Measurements from ENCODE around the gene TMA7.
A peak's percentile ranks its signal among the peaks of the same experiment; 100 is the strongest.
"Not testable (repeated sequence)": the region's sequence is repeated elsewhere in the genome, so short reads cannot be mapped to it uniquely, and the experiment has no call there.

Gene TMA7

DNA sequence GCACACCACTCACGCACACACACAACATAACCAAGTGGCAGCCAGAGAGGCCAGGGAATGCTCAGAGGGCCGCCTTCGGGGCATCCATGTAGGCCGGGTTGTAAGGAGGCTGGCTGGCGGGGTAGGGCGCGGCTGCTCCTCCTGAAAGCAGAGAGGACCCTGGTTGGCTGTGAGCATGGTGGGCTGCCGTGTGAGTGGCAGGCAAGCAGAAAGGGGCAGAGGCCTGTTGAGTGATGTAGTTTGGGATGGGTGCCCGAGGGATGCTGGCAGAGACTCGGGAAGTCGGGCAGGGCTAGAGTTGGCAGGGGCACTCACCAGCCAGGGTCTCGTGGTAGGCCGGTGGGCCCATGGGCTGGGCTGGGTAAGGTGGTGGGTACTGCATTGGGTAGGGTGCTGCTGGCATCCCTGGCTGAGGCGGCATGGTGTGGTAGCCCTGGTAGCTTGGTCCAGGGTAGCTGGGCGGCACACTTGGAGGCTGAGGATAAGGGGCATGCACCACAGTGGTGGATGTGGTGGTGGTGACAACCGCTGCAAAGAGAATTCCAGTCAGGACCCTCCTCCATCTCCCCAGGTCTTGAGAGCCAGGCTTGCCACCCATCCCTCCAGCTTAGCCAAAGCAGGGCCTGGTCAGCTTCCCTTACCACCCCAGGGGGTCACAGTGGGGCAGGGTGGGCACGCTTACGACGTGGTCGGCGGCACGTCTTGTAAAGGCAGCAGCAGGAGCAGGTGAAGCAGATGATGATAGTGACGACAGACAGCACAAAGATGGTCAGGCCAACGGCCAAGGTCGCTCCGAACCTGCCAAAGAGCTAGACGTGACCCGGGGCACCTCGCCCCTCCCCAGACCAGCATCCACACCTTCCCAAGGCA, 29.2 kb downstream of the TMA7 start:
- no peak for DNase-seq

DNA sequence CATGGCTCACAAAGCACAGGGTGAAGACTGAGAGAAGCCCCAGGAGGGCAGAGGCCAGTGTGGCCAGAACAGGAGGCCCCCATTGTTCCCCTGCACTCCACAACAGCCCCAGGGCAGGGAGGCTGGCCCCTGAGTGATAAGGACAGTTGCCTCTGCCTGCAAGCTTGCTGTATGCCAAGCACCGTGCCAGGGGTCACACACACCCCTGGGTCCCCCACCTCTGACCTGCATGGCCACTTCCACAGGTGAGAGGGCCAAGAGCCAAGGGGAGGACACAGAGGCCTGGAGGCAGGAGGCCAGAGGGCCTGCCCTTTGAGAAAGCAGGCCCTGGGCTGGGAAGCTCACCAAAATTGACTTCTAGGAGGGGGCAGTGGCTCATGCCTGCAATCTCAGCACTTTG, 30.2 kb downstream of the TMA7 start:
- DNase-seq = no peak

DNA sequence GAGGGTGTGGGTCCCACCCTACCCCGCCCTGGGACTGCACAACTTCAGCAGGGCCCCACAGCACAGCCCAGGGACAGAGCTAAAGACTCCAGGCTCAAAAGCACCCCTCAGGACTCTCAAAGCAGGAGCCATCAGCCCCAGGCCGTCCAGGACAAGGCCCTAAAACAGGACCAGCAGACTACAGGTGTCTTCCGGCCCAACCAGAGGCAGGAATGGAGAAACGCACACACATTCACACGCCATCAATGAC, 32.5 kb downstream of the TMA7 start:
- DNase-seq = no peak

DNA sequence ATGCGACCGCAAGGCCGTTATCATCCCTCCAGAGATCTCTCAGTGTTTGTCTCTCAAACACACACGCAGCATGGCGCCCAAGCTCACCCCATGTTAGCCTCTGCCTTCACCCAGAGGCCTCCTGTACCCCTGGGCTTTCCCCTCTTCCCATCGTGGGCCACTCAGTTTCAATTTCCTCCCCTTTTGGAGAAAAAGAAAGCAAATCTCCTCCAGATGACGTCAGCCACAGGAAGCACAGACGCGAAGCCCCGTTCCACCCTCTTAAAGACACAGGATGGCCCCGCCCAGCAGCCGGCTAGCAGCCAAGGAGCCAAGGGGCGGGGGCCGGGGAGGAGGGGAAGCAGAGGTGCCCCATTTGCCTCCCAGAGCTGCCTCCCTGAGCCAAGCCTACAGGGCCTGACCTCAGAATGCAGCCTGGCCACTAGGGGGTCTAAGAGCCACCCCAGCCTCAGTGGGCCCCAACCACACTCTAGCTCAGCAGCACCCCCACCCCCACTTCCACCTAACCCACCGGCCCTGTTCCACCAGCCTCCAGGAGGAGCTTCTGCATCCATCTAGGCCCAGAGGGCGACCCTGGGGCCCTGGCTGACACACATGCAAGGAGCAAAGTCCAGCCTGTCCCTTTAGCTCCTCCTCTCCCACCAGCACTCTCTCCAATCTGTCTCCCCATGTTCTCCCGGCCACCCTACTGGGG, 33.0 kb downstream of the TMA7 start:
- DNase-seq = peak; percentile 91

DNA sequence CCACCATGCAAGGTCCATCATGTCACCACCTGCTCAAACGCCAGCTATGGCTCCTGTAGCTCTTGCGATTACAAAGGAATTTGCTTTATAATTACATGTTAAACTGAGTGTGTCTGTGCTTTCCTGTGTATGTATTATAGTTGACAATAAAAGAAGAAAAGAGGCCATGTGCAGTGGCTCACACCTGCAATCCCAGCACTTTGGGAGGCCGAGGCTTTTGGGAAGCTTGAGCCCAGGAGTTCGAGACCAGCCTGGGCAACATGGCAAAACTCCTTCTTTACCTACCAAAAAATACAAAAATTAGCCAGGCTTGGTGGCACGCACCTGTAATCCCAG, 33.5 kb downstream of the TMA7 start:
- DNase-seq = no peak

DNA sequence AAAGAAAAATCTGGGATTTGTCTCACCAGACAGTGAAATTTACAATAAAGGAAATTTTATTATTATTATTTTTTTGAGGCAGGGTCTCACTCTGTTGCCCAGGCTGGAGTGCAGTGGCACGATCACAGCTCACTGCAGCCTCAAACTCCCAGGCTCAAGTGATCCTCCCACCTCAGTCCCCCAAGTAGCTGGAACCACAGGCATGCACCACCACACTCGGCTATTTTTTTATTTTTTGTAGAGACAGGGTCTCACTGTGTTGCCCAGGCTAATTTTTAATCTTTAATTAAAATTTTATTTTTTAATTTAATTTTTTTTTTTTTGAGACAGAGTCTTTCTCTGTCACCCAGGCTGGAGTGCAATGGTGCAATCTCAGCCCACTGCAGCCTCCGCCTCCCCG, 34.0 kb downstream of the TMA7 start:
- DNase-seq = not testable (repeated sequence)

DNA sequence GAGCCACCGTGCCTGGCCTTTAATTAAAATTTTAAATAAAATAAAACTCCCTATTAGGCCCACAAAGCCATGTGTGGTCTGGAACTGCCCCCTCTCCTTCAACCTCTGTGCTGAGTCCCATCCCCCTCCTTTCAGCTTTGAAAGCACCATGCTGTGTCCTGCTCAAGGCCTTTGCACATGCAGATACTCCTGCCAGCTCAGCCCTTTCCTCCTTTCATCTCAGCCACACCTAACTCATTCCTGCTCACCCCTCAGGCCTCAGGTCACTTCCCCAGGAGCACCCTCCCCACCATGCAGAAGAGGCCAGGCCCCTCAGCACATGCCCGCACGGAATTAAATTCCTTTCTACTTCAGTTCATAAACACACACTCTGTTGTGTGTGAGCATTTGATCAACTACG, 34.6 kb downstream of the TMA7 start:
- no peak for DNase-seq

DNA sequence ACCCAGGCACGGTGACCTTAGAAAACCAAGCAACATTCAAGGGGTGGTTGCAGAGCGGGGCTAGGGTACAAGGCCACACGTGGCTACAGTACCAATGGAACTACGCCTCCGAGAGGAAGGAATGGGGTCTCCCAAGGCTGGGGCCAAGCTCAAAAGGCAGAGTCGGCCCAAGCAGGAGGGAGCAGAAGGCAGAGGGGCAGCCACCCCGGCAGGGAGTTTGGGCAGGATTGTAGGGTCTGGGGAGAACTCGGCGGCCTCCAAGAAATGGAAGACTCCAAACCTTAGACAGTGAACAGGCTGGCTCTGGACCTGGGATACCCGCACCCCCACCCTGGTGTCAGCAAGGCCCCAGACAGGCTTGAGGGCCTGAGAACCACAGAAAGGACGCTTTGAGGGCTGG, 35.1 kb downstream of the TMA7 start:
- no peak for DNase-seq

DNA sequence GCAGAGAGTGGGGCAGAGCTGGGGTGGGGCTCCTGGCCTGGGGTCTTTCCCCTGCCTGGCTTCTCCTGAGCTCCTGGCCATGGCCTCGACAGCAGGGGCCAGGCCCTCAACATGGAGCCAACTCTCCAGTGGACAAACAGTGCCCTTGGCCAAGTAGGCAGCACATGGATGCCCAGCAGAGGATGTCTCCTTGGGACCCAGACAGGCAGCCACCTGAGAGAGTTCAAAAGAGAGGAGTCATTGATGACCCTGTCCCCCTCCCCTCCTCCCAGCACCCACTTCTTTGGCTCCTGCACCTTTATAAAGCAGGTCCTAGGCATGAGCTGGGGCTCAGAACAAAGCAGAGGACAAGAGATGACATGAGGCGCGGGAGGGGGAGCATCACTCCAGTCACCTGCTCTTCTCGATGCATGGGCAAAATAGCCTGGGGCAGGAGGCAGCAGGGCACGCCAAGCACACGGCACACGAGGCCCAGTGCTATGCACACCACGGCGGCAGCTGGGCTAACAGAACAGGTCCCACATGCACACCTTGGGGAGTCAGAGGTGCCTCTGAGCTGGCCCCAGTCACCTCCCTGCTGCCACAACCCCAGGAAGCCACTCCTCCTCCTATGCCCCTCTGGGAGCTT, 36.5 kb downstream of the TMA7 start:
- no peak for DNase-seq

DNA sequence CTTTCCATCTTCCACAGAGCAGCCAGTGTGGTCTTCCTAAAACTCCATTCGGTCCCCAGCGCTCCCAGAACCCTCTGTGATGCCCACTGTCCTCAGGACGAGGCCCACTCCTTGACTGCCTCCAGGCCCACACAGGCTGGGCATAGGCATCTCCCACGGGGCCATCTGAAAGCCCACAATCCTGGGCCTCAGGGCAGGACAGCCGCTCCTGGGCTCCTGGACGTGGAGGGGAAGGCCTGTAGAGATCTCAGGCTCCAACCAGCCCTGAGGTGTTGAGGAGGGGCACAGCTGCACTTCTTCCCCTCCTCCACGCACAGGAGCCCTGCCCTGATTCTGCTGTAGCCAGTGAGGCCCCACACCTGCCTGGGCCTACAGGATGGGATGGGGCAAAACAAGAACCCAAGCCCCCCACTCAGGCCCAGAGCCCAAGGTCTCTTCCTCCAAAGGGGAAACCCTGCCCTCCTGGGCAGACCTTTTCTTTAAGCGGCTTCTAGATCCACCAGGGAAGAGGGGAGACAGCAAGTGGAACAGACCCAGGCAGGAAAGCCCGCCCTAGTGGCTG, 38.0 kb downstream of the TMA7 start:
- DNase-seq = no peak

DNA sequence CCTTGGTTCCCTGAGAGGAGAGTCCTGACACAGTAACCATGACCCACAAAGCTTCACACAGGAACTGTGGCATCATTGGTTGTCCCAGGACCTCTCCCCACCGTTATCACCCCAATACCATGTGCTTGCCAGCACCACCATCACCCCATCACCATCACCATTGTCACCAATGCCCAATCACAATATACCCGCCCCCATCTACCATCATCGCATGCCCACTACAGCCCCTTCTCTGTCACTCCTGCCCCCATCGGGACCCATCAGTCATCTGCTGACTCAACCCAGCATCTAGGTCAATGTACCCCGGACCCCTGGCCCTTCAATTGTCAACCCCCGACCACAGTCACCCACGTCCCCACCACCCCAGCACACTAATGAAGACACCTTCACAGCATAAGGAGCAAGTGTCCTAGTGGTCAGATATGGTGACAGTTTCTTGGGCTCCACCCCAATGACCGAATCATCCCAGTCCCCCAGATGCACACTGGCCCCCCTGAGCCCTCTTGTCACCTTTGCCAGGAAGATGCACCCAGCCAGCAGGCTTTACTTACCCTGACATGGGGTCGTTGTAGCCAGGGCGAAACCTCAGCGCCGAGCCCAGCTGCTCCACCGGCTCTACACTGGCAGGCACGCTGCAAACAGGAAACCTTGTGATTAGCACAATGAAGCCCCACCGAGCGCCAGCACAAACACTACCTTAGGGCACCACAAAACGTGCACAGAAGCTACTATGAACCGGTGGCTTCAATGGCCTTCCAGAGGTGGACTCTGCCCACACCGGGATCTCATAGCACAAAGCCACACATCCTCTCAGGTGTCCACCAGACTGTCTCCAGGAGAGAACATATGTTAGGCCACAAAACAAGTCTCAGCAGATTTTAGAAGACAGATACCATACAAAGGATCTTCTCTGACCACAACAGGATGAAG, 38.8 kb downstream of the TMA7 start:
- DNase-seq = no peak

DNA sequence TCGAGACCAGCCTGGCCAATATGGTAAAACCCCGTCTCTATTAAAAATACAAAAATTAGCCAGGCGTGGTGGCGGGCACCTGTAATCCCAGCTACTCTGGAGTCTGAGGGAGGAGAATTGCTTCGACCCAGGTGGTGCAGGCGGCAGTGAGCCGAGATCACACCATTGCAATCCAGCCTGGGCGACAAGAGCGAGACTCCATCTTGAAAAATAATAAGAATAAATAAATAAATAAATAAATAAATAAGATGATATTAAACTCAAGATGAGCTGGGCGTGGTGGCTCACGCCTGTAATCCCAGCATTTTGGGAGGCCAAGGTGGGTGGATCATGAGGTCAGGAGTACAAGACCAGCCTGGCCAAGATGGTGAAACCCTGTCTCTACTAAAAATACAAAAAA, 40.8 kb downstream of the TMA7 start:
- DNase-seq = not testable (repeated sequence)

DNA sequence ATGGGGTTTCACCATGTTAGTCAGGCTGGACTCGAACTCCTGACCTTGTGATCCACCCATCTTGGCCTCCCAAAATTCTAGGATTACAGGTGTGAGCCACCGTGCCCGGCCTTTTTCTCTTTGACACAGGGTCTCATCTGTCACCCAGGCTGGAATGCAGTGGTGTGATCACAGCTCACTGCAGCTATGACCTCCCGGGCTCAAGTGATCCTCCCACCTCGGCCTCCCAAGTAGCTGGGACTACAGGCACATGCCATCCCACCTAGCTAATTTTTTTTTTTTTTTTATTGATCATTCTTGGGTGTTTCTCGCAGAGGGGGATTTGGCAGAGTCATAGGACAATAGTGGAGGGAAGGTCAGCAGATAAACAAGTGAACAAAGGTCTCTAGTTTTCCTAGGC, 42.8 kb downstream of the TMA7 start:
- not testable (repeated sequence) for DNase-seq

DNA sequence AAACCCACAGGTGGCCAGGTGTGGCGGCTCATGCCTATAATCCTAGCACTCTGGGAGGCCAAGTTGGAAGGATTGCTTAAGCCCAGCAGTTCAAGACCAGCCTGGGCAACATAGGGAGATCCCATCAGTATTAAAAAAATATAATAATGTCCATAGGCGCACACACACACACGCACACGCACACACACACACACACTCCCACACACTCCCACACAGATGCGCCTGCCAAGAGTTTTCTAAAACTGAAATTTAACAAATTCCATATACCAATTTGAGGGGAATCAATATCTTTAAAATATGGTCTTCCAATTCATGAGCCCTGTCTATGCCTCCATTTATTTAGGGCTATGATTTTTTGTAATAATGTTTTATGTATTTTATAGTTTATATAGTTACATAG, 46.9 kb downstream of the TMA7 start:
- DNase-seq = no peak

DNA sequence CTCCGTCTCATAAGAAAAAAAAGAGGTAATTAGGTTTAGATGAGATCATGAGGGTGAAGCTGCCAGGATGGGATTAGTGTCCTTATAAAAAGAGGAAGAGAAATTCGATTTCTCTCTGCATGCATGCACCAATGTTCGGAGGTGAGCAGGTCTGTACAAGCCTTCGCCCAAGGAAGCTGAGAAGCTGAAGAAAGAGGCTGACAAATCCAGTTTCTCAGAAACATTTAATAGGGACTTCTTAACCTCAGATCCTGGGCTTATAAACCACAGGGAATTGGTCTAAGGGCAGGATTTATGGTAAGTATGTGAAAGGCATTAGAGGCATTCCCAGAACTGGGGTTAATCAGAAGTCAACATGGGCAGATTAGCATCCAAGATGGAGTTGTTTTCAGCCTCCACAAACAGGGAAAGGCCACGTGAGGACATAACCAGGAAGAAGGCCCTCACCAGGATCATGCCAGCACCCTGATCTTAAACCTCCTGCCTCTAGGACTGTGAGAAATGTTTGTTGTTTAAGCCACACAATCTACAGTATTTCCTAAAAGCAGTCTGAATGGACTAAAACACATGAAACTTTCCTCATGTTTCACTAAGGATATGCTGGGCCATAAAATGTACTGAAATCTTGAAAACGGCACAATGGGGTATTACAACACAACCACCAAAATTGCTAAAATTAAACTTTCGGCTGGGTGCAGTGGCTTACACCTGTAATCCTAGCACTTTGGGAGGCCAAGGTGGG, 52.6 kb downstream of the TMA7 start:
- no peak for DNase-seq

DNA sequence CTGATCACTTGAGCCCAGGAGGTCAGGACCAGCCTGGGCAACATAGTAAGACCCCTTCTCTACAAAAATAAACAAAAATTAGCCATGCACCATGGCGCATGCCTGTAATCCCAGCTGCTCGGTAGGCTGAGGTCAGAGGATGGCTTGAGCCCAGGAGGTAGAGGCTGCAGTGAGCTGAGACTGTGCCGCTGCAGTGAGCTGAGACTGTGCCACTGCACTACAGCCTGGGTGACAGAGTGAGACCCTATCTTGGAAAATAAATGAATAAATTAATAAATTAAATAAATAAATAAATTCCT, 53.1 kb downstream of the TMA7 start:
- DNase-seq = no peak

Measured in retina (tissue), 1 donor.